Measurements from ENCODE around the gene CFAP46. TPM values are rescaled to one million over a fixed set of nuclear protein-coding genes. Genes with fewer than 3 reads are reported as not detected.
A peak's percentile ranks its signal among the peaks of the same experiment; 100 is the strongest.

The CFAP46 gene
- polyA plus RNA-seq, 2 donors = 0.40 to 0.73 TPM

DNA sequence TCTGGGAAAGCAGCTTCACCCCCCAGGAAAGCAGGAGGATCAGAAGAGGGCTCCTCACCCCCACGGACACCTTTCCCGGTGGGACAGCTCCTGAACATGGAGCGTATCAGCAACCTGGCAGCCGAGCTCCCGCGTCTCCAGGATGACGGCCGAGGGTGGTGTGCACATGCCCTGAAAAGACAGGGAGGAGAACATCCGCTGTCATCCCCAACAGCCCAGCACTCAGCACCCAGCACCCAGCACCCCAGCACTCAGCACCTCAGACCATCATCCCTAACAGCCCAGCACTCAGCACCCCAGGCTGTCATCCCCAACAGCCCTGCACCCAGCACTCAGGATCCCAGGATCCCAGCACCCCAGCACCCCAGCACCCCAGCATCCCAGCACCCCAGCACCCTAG is 3.9 kb upstream of the CFAP46 start:
- Histone ChIP-seq H3K4me1 (ENCODE audit: control insufficient read depth in 2 of 2, insufficient read depth in 2 of 2, low read length in 1 of 2) (no peaks in the 10 kb centered on the region), H3K36me3 (ENCODE audit: control insufficient read depth in 2 of 2, insufficient read depth in 2 of 2, low read length in 1 of 2) (no peaks in the 10 kb centered on the region), H3K27me3 (ENCODE audit: control insufficient read depth in 1 of 2, insufficient read depth in 2 of 2, low read length in 2 of 2) (peaks cover 0 to 3% of the 10 kb centered on the region in 2 donors), H3K27ac (ENCODE audit: low read depth in 2 of 2, low read length in 1 of 2) (no peak overlapping the region), H3K9me3 (ENCODE audit: control insufficient read depth in 2 of 2, insufficient read depth in 1 of 2, low read depth in 1 of 2, low read length in 1 of 2) (no peaks in the 10 kb centered on the region), H3K4me3 (ENCODE audit: low read depth in 1 of 2, low read length in 2 of 2) (no peak overlapping the region)
- 79 to 89% methylated on average over 9 of the region's 9 CpGs for WGBS, 2 donors

DNA sequence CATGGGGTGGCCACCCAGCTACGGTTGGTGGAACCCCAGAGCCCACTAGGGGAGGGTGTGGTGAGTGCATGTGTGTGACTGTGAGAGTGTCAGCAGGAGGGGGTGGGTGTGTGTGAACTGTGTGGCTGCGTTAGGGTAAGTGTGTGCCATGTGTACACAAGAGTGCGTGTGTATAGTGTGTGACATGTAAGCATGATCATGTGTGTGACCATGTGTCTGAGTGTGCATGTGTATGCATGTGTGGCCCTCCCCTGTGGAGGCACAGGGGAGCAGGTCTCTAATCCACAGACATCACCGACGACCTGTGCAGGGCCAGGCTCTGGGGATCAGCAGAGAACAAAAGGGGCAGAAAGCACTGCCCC is 3.5 kb upstream of the CFAP46 start:
- H3K36me3 ChIP-seq (ENCODE audit: control insufficient read depth in 2 of 2, insufficient read depth in 2 of 2, low read length in 1 of 2) = no peaks in the 10 kb centered on the region
- 58 to 67% methylated on average over 5 of the region's 5 CpGs for WGBS, 2 donors
- H3K9me3 ChIP-seq (ENCODE audit: control insufficient read depth in 2 of 2, insufficient read depth in 1 of 2, low read depth in 1 of 2, low read length in 1 of 2) = no peaks in the 10 kb centered on the region
- peaks cover 0 to 3% of the 10 kb centered on the region in 2 donors for H3K27me3 ChIP-seq (ENCODE audit: control insufficient read depth in 1 of 2, insufficient read depth in 2 of 2, low read length in 2 of 2)
- no peaks in the 10 kb centered on the region for H3K4me1 ChIP-seq (ENCODE audit: control insufficient read depth in 2 of 2, insufficient read depth in 2 of 2, low read length in 1 of 2)
- no peak overlapping the region for H3K27ac ChIP-seq (ENCODE audit: low read depth in 2 of 2, low read length in 1 of 2)
- H3K4me3 ChIP-seq (ENCODE audit: low read depth in 1 of 2, low read length in 2 of 2) = no peak overlapping the region

DNA sequence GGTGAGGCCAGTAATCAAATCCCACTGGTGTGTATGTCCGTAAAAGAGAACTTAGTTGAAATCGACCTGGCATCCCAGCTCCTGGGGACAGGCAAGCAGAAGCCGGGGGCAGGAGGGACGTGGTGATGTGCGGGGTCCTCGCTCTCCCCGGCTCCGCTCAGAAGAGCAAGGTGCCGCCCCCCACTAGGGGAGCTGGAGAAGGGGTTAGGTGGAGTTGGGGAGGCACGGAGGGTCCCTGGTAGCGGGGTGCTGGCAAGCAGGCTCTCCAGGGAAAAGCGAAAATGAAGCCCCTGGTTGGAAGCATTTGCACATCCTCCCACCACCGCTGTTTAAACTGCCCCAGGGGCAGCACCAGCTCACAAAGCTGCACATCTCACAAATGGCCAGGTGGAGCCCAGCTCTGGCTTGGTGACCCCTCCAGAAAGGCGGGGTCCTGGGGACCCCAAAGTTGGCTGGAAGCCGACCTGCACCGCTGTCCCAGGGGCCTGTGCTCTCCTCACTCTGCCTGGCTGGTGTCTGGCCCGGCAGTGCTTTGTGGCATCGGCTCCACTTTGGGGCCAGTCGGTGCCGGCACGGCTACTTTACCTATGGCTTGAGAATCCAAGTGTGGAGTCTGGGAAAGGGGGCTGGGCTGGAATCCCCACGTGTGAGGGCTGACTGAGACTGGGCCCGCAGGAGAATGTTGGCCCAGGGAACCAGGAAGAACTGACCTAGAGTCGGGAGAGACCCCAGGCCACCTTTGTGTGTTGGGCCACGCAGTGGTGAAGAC is 2.9 kb upstream of the CFAP46 start:
- Histone ChIP-seq H3K36me3 (ENCODE audit: control insufficient read depth in 2 of 2, insufficient read depth in 2 of 2, low read length in 1 of 2) (no peaks in the 10 kb centered on the region), H3K9me3 (ENCODE audit: control insufficient read depth in 2 of 2, insufficient read depth in 1 of 2, low read depth in 1 of 2, low read length in 1 of 2) (no peaks in the 10 kb centered on the region), H3K27me3 (ENCODE audit: control insufficient read depth in 1 of 2, insufficient read depth in 2 of 2, low read length in 2 of 2) (peaks cover 0 to 3% of the 10 kb centered on the region in 2 donors), H3K4me3 (ENCODE audit: low read depth in 1 of 2, low read length in 2 of 2) (no peak overlapping the region), H3K27ac (ENCODE audit: low read depth in 2 of 2, low read length in 1 of 2) (no peak overlapping the region), H3K4me1 (ENCODE audit: control insufficient read depth in 2 of 2, insufficient read depth in 2 of 2, low read length in 1 of 2) (no peaks in the 10 kb centered on the region)
- WGBS, 2 donors = 75 to 78% methylated on average over 25 of the region's 25 CpGs

DNA sequence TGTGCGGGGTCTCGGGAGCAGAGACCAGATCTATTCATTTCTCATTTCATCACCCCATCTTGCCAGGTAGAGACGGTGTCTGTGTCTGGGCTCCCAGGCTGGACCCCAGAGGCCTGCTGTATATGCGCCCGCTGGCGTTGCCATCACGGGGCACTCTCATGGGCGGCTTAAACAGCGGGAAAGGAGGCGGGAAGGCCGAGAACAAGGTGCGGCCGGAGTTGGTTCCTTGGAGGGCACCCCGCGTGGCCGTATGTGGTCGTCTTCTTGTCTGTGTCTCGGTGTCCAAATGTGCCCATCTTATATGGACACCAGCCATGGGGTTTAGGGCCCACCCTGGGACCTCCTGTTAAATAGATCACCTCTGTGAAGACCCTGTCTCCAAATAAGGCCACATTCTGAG is 2.1 kb upstream of the CFAP46 start:
- Histone ChIP-seq H3K4me1 (ENCODE audit: control insufficient read depth in 2 of 2, insufficient read depth in 2 of 2, low read length in 1 of 2) (no peaks in the 10 kb centered on the region), H3K27ac (ENCODE audit: low read depth in 2 of 2, low read length in 1 of 2) (no peak overlapping the region), H3K27me3 (ENCODE audit: control insufficient read depth in 1 of 2, insufficient read depth in 2 of 2, low read length in 2 of 2) (peaks cover 0 to 3% of the 10 kb centered on the region in 2 donors), H3K9me3 (ENCODE audit: control insufficient read depth in 2 of 2, insufficient read depth in 1 of 2, low read depth in 1 of 2, low read length in 1 of 2) (no peaks in the 10 kb centered on the region), H3K4me3 (ENCODE audit: low read depth in 1 of 2, low read length in 2 of 2) (no peak overlapping the region), H3K36me3 (ENCODE audit: control insufficient read depth in 2 of 2, insufficient read depth in 2 of 2, low read length in 1 of 2) (no peaks in the 10 kb centered on the region)
- 89 to 91% methylated on average over 18 of the region's 18 CpGs for WGBS, 2 donors

DNA sequence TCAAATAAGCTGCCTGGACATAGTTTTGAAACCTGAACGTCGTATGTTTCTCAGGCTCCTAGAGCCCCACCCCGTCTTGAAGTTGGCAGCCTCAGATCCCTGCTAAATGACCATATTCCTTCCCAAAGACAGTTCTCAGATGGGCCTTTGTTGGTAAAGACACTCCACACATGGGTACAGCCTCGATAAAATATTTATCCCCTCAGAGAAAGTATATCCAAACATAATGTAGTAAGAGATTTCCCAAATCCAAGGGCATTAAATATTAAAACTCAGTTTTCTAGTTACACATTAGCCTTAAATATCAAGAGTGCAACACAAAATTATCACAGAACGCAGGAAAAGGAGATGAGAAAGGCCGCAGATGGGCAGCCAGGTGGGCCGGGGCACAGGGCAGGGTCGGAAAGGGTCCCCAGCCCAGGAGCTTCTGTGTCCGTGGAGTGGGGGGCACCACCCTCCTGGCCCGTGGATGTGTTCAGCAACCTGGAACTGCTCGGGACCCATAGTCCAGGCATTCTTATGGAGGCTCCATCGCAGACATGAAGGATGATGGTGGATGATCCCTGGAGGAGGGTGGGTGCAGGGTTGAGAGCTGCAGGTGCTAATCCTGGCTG is 1.5 kb upstream of the CFAP46 start:
- Histone ChIP-seq H3K27me3 (ENCODE audit: control insufficient read depth in 1 of 2, insufficient read depth in 2 of 2, low read length in 2 of 2) (peaks cover 0 to 3% of the 10 kb centered on the region in 2 donors), H3K4me1 (ENCODE audit: control insufficient read depth in 2 of 2, insufficient read depth in 2 of 2, low read length in 1 of 2) (no peaks in the 10 kb centered on the region), H3K9me3 (ENCODE audit: control insufficient read depth in 2 of 2, insufficient read depth in 1 of 2, low read depth in 1 of 2, low read length in 1 of 2) (no peaks in the 10 kb centered on the region), H3K36me3 (ENCODE audit: control insufficient read depth in 2 of 2, insufficient read depth in 2 of 2, low read length in 1 of 2) (no peaks in the 10 kb centered on the region), H3K4me3 (ENCODE audit: low read depth in 1 of 2, low read length in 2 of 2) (no peak overlapping the region), H3K27ac (ENCODE audit: low read depth in 2 of 2, low read length in 1 of 2) (no peak overlapping the region)
- WGBS, 2 donors = 73 to 81% methylated on average over 12 of the region's 12 CpGs

DNA sequence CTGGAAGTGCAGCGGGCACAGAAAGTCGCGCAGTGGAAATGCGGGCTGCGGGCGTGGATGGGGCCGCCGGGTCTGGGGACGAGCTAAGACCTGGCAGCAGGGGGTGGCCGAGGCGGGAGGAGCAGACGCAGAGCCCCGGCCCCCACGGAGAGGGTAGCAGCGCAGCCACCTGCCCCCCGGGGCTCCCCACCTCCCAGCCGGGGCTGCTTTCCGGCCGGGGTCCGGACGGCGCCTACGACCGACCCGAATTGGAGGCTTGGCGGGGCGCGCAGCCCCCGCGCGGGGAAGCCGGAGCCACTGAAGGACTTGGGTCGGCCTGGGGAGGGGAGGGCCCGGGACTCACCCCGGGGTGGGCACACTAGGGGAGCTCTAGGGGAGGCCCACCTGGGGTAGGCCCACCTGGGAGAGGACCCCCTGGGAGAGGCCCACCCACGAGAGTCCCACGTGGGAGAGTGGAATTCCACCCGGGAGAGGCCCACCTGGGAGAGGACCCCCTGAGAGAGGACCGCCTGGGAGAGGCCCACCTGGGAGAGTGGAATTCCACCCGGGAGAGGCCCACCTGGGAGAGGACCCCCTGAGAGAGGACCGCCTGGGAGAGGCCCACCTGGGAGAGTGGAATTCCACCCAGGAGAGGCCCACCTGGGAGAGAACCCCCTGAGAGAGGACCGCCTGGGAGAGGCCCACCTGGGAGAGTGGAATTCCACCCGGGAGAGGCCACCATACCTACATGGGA is 854 bp upstream of the CFAP46 start:
- no peaks in the 10 kb centered on the region for H3K36me3 ChIP-seq (ENCODE audit: control insufficient read depth in 2 of 2, insufficient read depth in 2 of 2, low read length in 1 of 2)
- peaks cover 0 to 3% of the 10 kb centered on the region in 2 donors for H3K27me3 ChIP-seq (ENCODE audit: control insufficient read depth in 1 of 2, insufficient read depth in 2 of 2, low read length in 2 of 2)
- WGBS, 2 donors = 27 to 34% methylated on average over 30 to 43 of the region's 43 CpGs
- no peaks in the 10 kb centered on the region for H3K9me3 ChIP-seq (ENCODE audit: control insufficient read depth in 2 of 2, insufficient read depth in 1 of 2, low read depth in 1 of 2, low read length in 1 of 2)
- no peak overlapping the region for H3K27ac ChIP-seq (ENCODE audit: low read depth in 2 of 2, low read length in 1 of 2)
- no peaks in the 10 kb centered on the region for H3K4me1 ChIP-seq (ENCODE audit: control insufficient read depth in 2 of 2, insufficient read depth in 2 of 2, low read length in 1 of 2)
- H3K4me3 ChIP-seq (ENCODE audit: low read depth in 1 of 2, low read length in 2 of 2) = peak overlapping the region in 1 of 2 donors; percentile 23

DNA sequence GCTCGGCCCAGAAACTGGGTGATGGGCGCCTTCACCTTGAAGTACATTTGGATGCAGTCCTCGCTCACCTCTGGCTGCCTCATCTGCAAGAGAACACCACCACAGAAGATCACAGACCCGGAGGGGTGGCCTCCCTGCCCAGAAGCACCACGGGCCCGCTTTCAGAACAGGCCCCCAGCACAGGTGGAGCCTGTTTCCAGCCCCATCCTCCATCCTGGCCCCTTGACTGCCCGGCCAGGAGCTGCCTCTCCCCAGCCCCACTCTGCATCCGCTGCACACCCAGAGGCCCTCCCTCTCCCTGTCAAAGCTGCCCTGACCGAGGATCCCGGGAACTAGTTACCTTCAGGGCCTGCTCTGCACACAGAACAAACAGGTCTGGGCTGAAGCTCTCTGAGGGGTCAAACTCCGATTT is 724 bp downstream of the CFAP46 start:
- Histone ChIP-seq H3K36me3 (ENCODE audit: control insufficient read depth in 2 of 2, insufficient read depth in 2 of 2, low read length in 1 of 2) (no peaks in the 10 kb centered on the region), H3K4me3 (ENCODE audit: low read depth in 1 of 2, low read length in 2 of 2) (peak overlapping the region in 1 of 2 donors; percentile 23), H3K27ac (ENCODE audit: low read depth in 2 of 2, low read length in 1 of 2) (no peak overlapping the region), H3K4me1 (ENCODE audit: control insufficient read depth in 2 of 2, insufficient read depth in 2 of 2, low read length in 1 of 2) (no peaks in the 10 kb centered on the region), H3K27me3 (ENCODE audit: control insufficient read depth in 1 of 2, insufficient read depth in 2 of 2, low read length in 2 of 2) (peaks cover 0 to 3% of the 10 kb centered on the region in 2 donors), H3K9me3 (ENCODE audit: control insufficient read depth in 2 of 2, insufficient read depth in 1 of 2, low read depth in 1 of 2, low read length in 1 of 2) (no peaks in the 10 kb centered on the region)
- 59 to 64% methylated on average over 11 of the region's 11 CpGs for WGBS, 2 donors

DNA sequence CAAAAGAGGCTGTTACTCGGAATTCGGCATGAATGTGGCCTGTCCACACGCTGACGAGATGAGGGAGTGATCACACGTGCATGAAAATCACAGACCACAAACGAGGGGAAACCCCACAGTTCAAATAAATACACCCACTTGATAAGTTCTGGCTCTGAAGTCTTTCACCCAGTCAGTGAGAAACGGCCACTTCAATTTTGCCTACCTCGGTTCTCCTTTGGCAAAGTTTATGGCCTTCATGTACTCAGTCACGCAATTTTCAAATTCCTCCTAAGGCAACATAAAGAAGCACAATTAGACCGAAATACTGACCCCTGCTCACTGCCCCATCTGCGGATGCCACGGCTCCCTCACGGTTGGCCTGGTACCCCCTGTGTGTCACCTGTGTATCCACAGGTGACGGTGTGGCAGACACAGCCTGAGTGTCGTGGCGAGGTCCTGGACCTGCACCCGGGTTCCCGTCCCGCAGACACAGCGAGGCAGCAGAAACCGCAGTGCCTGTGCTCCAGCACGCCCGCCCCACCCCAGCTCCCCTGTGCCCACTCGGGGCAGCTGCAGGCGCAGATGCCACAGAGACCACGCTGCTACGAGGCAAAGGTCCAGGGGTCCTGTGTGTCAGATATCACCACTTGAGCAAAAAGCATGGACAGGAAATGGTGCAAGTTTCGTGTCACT is 1.4 kb downstream of the CFAP46 start:
- Histone ChIP-seq H3K4me1 (ENCODE audit: control insufficient read depth in 2 of 2, insufficient read depth in 2 of 2, low read length in 1 of 2) (no peaks in the 10 kb centered on the region), H3K27me3 (ENCODE audit: control insufficient read depth in 1 of 2, insufficient read depth in 2 of 2, low read length in 2 of 2) (peaks cover 0 to 3% of the 10 kb centered on the region in 2 donors), H3K4me3 (ENCODE audit: low read depth in 1 of 2, low read length in 2 of 2) (no peak overlapping the region), H3K36me3 (ENCODE audit: control insufficient read depth in 2 of 2, insufficient read depth in 2 of 2, low read length in 1 of 2) (no peaks in the 10 kb centered on the region), H3K9me3 (ENCODE audit: control insufficient read depth in 2 of 2, insufficient read depth in 1 of 2, low read depth in 1 of 2, low read length in 1 of 2) (no peaks in the 10 kb centered on the region), H3K27ac (ENCODE audit: low read depth in 2 of 2, low read length in 1 of 2) (no peak overlapping the region)
- 84 to 87% methylated on average over 28 of the region's 28 CpGs for WGBS, 2 donors

DNA sequence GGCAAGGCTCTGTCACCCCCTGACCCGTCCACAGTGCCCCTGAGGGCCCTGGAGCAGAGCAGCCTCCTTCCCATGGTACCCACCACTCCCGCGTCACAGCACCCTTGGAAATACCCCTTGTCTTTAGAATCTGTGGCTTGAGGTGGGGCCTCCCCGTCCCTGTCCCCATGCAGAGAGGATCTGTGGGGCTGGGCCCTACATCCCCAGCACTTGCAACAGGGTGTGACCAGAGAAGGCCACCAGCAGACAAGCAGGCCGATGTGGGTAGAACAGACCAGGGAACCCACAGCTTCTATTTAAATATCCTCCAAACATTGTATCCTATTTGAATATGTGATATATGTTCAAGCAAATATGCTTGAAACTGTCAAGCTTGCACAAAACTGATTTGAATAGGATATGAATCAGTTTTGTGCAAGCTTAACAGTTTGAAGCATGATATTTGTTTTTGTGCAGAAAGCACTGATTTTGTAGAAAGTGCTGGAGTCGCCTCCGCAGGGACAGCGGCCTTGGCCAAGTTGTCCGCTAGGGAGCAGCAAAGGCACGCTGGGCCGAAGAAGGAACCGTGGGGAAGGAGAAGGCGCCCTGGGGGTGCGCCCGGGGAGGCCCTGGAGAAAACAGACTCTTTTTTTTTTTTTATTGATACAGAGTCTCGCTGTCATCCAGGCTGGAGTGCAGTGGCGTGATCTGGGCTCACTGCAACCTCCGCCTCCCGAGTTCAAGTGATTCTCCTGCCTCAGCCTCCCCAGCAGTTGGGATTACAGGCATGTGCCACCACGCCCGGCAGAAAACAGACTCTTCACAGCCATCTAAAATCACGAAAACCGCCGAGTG is 2.2 kb downstream of the CFAP46 start:
- H3K27me3 ChIP-seq (ENCODE audit: control insufficient read depth in 1 of 2, insufficient read depth in 2 of 2, low read length in 2 of 2) = peaks cover 0 to 3% of the 10 kb centered on the region in 2 donors
- 50 to 58% methylated on average over 24 of the region's 24 CpGs for WGBS, 2 donors
- H3K9me3 ChIP-seq (ENCODE audit: control insufficient read depth in 2 of 2, insufficient read depth in 1 of 2, low read depth in 1 of 2, low read length in 1 of 2) = no peaks in the 10 kb centered on the region
- no peaks in the 10 kb centered on the region for H3K4me1 ChIP-seq (ENCODE audit: control insufficient read depth in 2 of 2, insufficient read depth in 2 of 2, low read length in 1 of 2)
- H3K36me3 ChIP-seq (ENCODE audit: control insufficient read depth in 2 of 2, insufficient read depth in 2 of 2, low read length in 1 of 2) = no peaks in the 10 kb centered on the region
- no peak overlapping the region for H3K27ac ChIP-seq (ENCODE audit: low read depth in 2 of 2, low read length in 1 of 2)
- no peak overlapping the region for H3K4me3 ChIP-seq (ENCODE audit: low read depth in 1 of 2, low read length in 2 of 2)
